Stimulated activated CD4-positive, alpha-beta T cell treated with anti-CD3 and anti-CD28 coated beads, Interleukin-1b, Interleukin-23, amount 100 ng/mL, for 24 hours (primary cell): Measurements from ENCODE around the gene CAMSAP3.

Experiments
- DNase-seq, 4 experiments: peaks; one replicate each; pipeline ENCODE4 v3.0.0-alpha.2; 2020; ENCODE audit warnings: low read depth in 4 of 4, low spot score in 1 of 4

The CAMSAP3 gene

GRCh38 chr19:7612282-7613274, 16.9 kb downstream of the CAMSAP3 start:
- DNase-seq: no peak

- DNase-seq: no peak
Observed at GRCh38 chr19:7614859-7615741, 19.4 kb downstream of the CAMSAP3 start.

GRCh38 chr19:7617172-7617571, 21.5 kb downstream of the CAMSAP3 start:
- no peak for DNase-seq

- DNase-seq: no peak
Observed at GRCh38 chr19:7617735-7618134, 22.1 kb downstream of the CAMSAP3 start.

GRCh38 chr19:7618348-7618747, 22.7 kb downstream of the CAMSAP3 start:
- no peak for DNase-seq

- no peak for DNase-seq
Observed at GRCh38 chr19:7618771-7619510, 23.3 kb downstream of the CAMSAP3 start.

GRCh38 chr19:7619671-7620441, 24.2 kb downstream of the CAMSAP3 start:
- no peak for DNase-seq

GRCh38 chr19:7620442-7621412, 25.1 kb downstream of the CAMSAP3 start:
- no peak for DNase-seq

GRCh38 chr19:7622933-7623685, 27.4 kb downstream of the CAMSAP3 start:
- DNase-seq: no peak

- no peak for DNase-seq
Observed at GRCh38 chr19:7623725-7624603, 28.3 kb downstream of the CAMSAP3 start.

- no peak for DNase-seq
Observed at GRCh38 chr19:7624810-7625209, 29.1 kb downstream of the CAMSAP3 start.

- no peak for DNase-seq
Observed at GRCh38 chr19:7625763-7626372, 30.2 kb downstream of the CAMSAP3 start.

GRCh38 chr19:7627166-7627565, 31.5 kb downstream of the CAMSAP3 start:
- DNase-seq: no peak

- no peak for DNase-seq
Observed at GRCh38 chr19:7628589-7629311, 33.1 kb downstream of the CAMSAP3 start.

GRCh38 chr19:7629347-7630054, 33.8 kb downstream of the CAMSAP3 start, which contains the start of the genes PET100 and XAB2:
Gene PET100, plus strand, starts transcription at chr19:7629793. Its CDS starts 41 bp downstream, at chr19:7629834.
Gene XAB2, minus strand, starts transcription at chr19:7629545. Its CDS starts 18 bp downstream, at chr19:7629527.
- peak; percentile 74 to 91 (median 84) for DNase-seq
